NCI-H460 (cell line): ENCODE measurements around the gene OLIG2. TPM values are rescaled to one million over a fixed set of nuclear protein-coding genes. Genes with fewer than 3 reads are reported as not detected.

ENCODE experiments used
- DNase-seq: peaks from one replicate; pipeline ENCODE4 v3.0.0-alpha.2; 2016; ENCODE audit warnings: low read depth; ENCODE audit errors: extremely low read depth
- total RNA-seq: library from RNA; depleted of rRNA; stranded (reverse); fragments of >200 nt; shearing (Covaris generic); gene quantifications from 2 replicates; pipeline ENCODE4 v1.2.3, GENCODE V29; 2014

Gene OLIG2
- total RNA-seq, 1 experiment from 2014 or later = not detected

- DNase-seq = no peak
Measured at GRCh38 chr21:33061233-33061632, 35.5 kb downstream of the OLIG2 start.

GRCh38 chr21:33063375-33063883, 37.7 kb downstream of the OLIG2 start:
- no peak for DNase-seq

- no peak for DNase-seq
Measured at GRCh38 chr21:33063907-33064622, 38.3 kb downstream of the OLIG2 start.

GRCh38 chr21:33064623-33065390, 39.1 kb downstream of the OLIG2 start:
- DNase-seq = no peak

- no peak for DNase-seq
Measured at GRCh38 chr21:33067043-33067442, 41.3 kb downstream of the OLIG2 start.

GRCh38 chr21:33067457-33067856, 41.7 kb downstream of the OLIG2 start:
- DNase-seq = no peak

- no peak for DNase-seq
Measured at GRCh38 chr21:33069243-33069642, 43.5 kb downstream of the OLIG2 start.

GRCh38 chr21:33069645-33069993, 43.9 kb downstream of the OLIG2 start:
- DNase-seq = no peak

- DNase-seq = no peak
Measured at GRCh38 chr21:33069994-33070743, 44.4 kb downstream of the OLIG2 start, which contains the start of gene OLIG1. OLIG1 (plus strand) TSS chr21:33070141; CDS start chr21:33070247, 106 bp downstream.

GRCh38 chr21:33070744-33070997, 44.9 kb downstream of the OLIG2 start:
- DNase-seq = no peak

- no peak for DNase-seq
Measured at GRCh38 chr21:33070998-33071769, 45.4 kb downstream of the OLIG2 start.

- DNase-seq = no peak
Measured at GRCh38 chr21:33071770-33072306, 46.1 kb downstream of the OLIG2 start.

- no peak for DNase-seq
Measured at GRCh38 chr21:33073636-33074035, 47.9 kb downstream of the OLIG2 start.

- no peak for DNase-seq
Measured at GRCh38 chr21:33075128-33075527, 49.4 kb downstream of the OLIG2 start.

GRCh38 chr21:33075596-33076195, 50.0 kb downstream of the OLIG2 start:
- DNase-seq = no peak

- no peak for DNase-seq
Measured at GRCh38 chr21:33076600-33077329, 51.0 kb downstream of the OLIG2 start.
